Kidney (tissue), 22 donors: ENCODE data around the gene AP1AR. TPM values are rescaled to one million over a fixed set of nuclear protein-coding genes. Genes with fewer than 3 reads are reported as not detected.

Experiments
- DNase-seq, 5 donors: peaks; one replicate each; pipeline ENCODE4 v3.0.0-alpha.2; 2013 to 2020
- FAIRE-seq: peaks from 2 replicates; lab custom pipeline; 2012; peaks lifted over from hg19 to GRCh38; lab: Jason Lieb, UNC
- H3K27ac ChIP-seq, 2 donors: one replicate each; pipeline ENCODE4 v1.7.0; 2013; ENCODE audit warnings: low read depth in 2 of 2, low read length in 2 of 2, inconsistent platforms in 1 of 2
- H3K27me3 ChIP-seq: one replicate; pipeline ENCODE4 v1.7.1; 2013; ENCODE audit warnings: low read length, inconsistent platforms; ENCODE audit not compliant: control insufficient read depth, insufficient read depth
- H3K36me3 ChIP-seq, 3 donors: one replicate each; pipeline versions ENCODE4 v1.7.0 to v1.7.1; 2013; ENCODE audit warnings: low read length in 3 of 3, control low read depth in 1 of 3, inconsistent platforms in 1 of 3; ENCODE audit not compliant: insufficient read depth in 3 of 3, control insufficient read depth in 2 of 3
- H3K4me1 ChIP-seq, 3 donors: one replicate each; pipeline versions ENCODE4 v1.7.0 to v1.7.1; 2013; ENCODE audit warnings: low read length in 3 of 3, inconsistent platforms in 1 of 3, low read depth in 1 of 3; ENCODE audit not compliant: control insufficient read depth in 2 of 3, insufficient read depth in 2 of 3
- H3K4me3 ChIP-seq, 3 donors: one replicate each; pipeline versions ENCODE4 v1.7.0 to v1.8.1; 2013; ENCODE audit warnings: low read length in 3 of 3, control low read depth in 1 of 3, inconsistent platforms in 1 of 3
- H3K9ac ChIP-seq, 3 donors: one replicate each; pipeline versions ENCODE4 v1.7.0 to v1.7.1; 2013; ENCODE audit warnings: low read length in 3 of 3, control low read depth in 1 of 3, inconsistent platforms in 1 of 3
- H3K9me3 ChIP-seq, 3 donors: one replicate each; pipeline versions ENCODE4 v1.7.0 to v1.7.1; 2013; ENCODE audit warnings: low read length in 3 of 3, control low read depth in 1 of 3, inconsistent platforms in 1 of 3; ENCODE audit not compliant: control insufficient read depth in 2 of 3, insufficient read depth in 1 of 3
- CTCF ChIP-seq: IDR thresholded peaks from 3 replicates; pipeline ENCODE4 v1.5.1; 2012; ENCODE audit warnings: mild to moderate bottlenecking, moderate library complexity, borderline replicate concordance; ENCODE audit not compliant: insufficient read depth; ENCODE audit errors: extremely low read depth
- intact Hi-C: fragments of 100-400 bp; cut with DNase I; formaldehyde crosslinking; loops from one replicate; pipeline ENCODE4 v1.11.1; 2022
- long read RNA-seq, 10 donors: library from polyadenylated mRNA in 1 of 10; unstranded in 1 of 10; transcript quantifications; one replicate each; pipeline ENCODE4 v2.0.0 and lab custom pipeline, GENCODE V29; 2021 to 2026
- polyA plus RNA-seq: library from polyadenylated mRNA; stranded (reverse); fragments of 350-450 nt; fragmentation: Illumina TruSeq; extraction: RNeasy Lipid Tissue Mini Kit (QIAGEN cat#74804); gene quantifications from one replicate; pipeline ENCODE4 v1.2.3, GENCODE V29; 2014; ENCODE audit warnings: low read depth, low replicate concordance; ENCODE audit not compliant: insufficient read depth
- total RNA-seq: library from RNA; stranded (reverse); fragmentation: NEBNext Ultra II Directional; extraction: Animal tissue kit (Norgen Biotek cat#: 25700); gene quantifications from one replicate; pipeline ENCODE4 v1.2.1, GENCODE V29; 2021
- donor health status: control.
- donor health status: control.
- donor health status: control.
- donor health status: control.
- donor health status: control.
- donor health status: DM: yes; HTN: yes; CAD: no.
- donor health status: Normal renal cell carcinoma (clear cell type).

Gene AP1AR
- total RNA-seq (20.3 TPM), polyA plus RNA-seq (8.7 TPM)
- long read RNA-seq, donor 1, transcript AP1AR-201 (10 exons, 2,902 nt): major isoform, 5 of 5 reads
- long read RNA-seq, donor 1, partial matches to known transcripts: 0 of 5 reads
- long read RNA-seq, donor 1, other reads (novel, unspliced or antisense): 0 of 5 reads
- long read RNA-seq, donor 2, transcript AP1AR-201 (10 exons, 2,902 nt): major isoform, 8 of 8 reads
- long read RNA-seq, donor 2, partial matches to known transcripts: 0 of 8 reads
- long read RNA-seq, donor 2, other reads (novel, unspliced or antisense): 0 of 8 reads
- long read RNA-seq, donor 3, transcript AP1AR-201 (10 exons, 2,902 nt): major isoform, 6 of 8 reads
- long read RNA-seq, donor 3, partial matches to known transcripts: 0 of 8 reads
- long read RNA-seq, donor 3, other reads (novel, unspliced or antisense): 0 of 8 reads
- long read RNA-seq, donor 4, partial matches to known transcripts: 11 of 14 reads
- long read RNA-seq, donor 4, other reads (novel, unspliced or antisense): 0 of 14 reads
- long read RNA-seq, donor 5, partial matches to known transcripts: 0 of 1 reads
- long read RNA-seq, donor 5, other reads (novel, unspliced or antisense): 0 of 1 reads
- long read RNA-seq, donor 6, partial matches to known transcripts: 0 of 2 reads
- long read RNA-seq, donor 6, other reads (novel, unspliced or antisense): 0 of 2 reads
- long read RNA-seq, donor 7, transcript AP1AR-201 (10 exons, 2,902 nt): major isoform, 38 of 49 reads
- long read RNA-seq, donor 7, partial matches to known transcripts: 1 of 49 reads
- long read RNA-seq, donor 7, other reads (novel, unspliced or antisense): 10 of 49 reads
- long read RNA-seq, donor 8, transcript AP1AR-201 (10 exons, 2,902 nt): major isoform, 5 of 5 reads
- long read RNA-seq, donor 8, partial matches to known transcripts: 0 of 5 reads
- long read RNA-seq, donor 8, other reads (novel, unspliced or antisense): 0 of 5 reads
- long read RNA-seq, donor 9, partial matches to known transcripts: 15 of 18 reads
- long read RNA-seq, donor 9, other reads (novel, unspliced or antisense): 0 of 18 reads
- long read RNA-seq, donor 10, partial matches to known transcripts: 34 of 38 reads
- long read RNA-seq, donor 10, other reads (novel, unspliced or antisense): 0 of 38 reads

GRCh38 chr4:112231779-112232713 lies at the start of gene AP1AR:
Gene AP1AR (plus strand): TSS chr4:112231787. CDS start chr4:112232092, 305 bp downstream.
- Histone ChIP-seq H3K9ac (peak within 1 kb of the TSS; percentile 78 to 93 (median 86)), H3K27ac (peak within 1 kb of the TSS; percentile 95 to 98), H3K9me3 (no peaks in the 10 kb centered on the region), H3K27me3 (no peaks in the 10 kb centered on the region), H3K4me1 (no peaks in the 10 kb centered on the region), H3K4me3 (peak within 1 kb of the TSS; percentile 79 to 90 (median 88)), H3K36me3 (no peaks in the 10 kb centered on the region)
- FAIRE-seq (no peak), DNase-seq (peak; percentile 93 to 96 (median 94))
- intact Hi-C loops: no loop called here
- peak; percentile 17 for TF ChIP-seq CTCF

- no peaks in the 10 kb centered on the region for H3K9me3 ChIP-seq
- intact Hi-C loops: no loop called here
- no peaks in the 10 kb centered on the region for H3K27me3 ChIP-seq
- no peaks in the 10 kb centered on the region for H3K36me3 ChIP-seq
- DNase-seq: no peak
- H3K4me3 ChIP-seq: no peak overlapping the region
- no peak overlapping the region for H3K9ac ChIP-seq
- no peak overlapping the region for H3K27ac ChIP-seq
- no peak for FAIRE-seq
- TF ChIP-seq CTCF: no peak
- H3K4me1 ChIP-seq: no peaks in the 10 kb centered on the region
Measured at GRCh38 chr4:112182604-112183003, 49.0 kb upstream of the AP1AR start.

GRCh38 chr4:112183252-112183651 lies 48.3 kb upstream of the AP1AR start:
- no peaks in the 10 kb centered on the region for H3K27me3 ChIP-seq
- H3K27ac ChIP-seq: no peak overlapping the region
- H3K4me1 ChIP-seq: no peaks in the 10 kb centered on the region
- no peaks in the 10 kb centered on the region for H3K36me3 ChIP-seq
- TF ChIP-seq CTCF: no peak
- DNase-seq: no peak
- H3K4me3 ChIP-seq: no peak overlapping the region
- intact Hi-C loops: no loop called here
- FAIRE-seq: no peak
- H3K9me3 ChIP-seq: no peaks in the 10 kb centered on the region
- no peak overlapping the region for H3K9ac ChIP-seq
